Fibroblast of skin of left quadriceps (primary cell): ENCODE data around the gene HOXA9.
A peak's percentile ranks its signal among the peaks of the same experiment; 100 is the strongest.

ENCODE experiments used
- DNase-seq, 2 experiments: peaks; one replicate each; pipeline ENCODE4 v3.0.0-alpha.2; 2013; ENCODE audit warnings: low read depth in 2 of 2

Gene HOXA9

GRCh38 chr7:27126596-27127327 lies 38.6 kb downstream of the HOXA9 start:
- DNase-seq, result no peak

DNA sequence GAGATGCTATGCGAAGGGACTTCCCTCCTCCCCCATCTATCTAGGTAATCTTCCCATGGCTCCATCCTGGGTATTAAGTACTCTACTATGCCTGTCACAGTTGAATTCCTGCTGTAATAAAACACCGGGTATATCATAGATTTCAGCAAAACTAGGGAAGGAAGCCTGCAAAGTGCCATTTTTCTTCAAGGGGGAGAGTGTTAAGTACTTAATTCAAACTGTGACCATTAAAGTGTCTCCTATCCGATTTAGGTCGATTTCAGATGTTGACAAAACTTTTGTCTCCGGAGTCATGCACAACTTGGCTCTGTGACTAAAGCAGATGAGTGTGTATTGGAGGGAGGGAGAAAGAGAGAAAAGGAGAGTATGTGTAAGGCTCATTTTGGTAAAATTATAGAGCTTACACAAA lies 39.3 kb downstream of the HOXA9 start:
- DNase-seq, result no peak

GRCh38 chr7:27124902-27125689 lies 40.2 kb downstream of the HOXA9 start:
- DNase-seq, result no peak

GRCh38 chr7:27124096-27124901 lies 41.0 kb downstream of the HOXA9 start:
- DNase-seq, result peak; percentile 54 to 63

- no peak for DNase-seq
Measured at GRCh38 chr7:27123477-27124053, 41.8 kb downstream of the HOXA9 start.

GRCh38 chr7:27123007-27123476 lies 42.3 kb downstream of the HOXA9 start:
- no peak for DNase-seq

DNA sequence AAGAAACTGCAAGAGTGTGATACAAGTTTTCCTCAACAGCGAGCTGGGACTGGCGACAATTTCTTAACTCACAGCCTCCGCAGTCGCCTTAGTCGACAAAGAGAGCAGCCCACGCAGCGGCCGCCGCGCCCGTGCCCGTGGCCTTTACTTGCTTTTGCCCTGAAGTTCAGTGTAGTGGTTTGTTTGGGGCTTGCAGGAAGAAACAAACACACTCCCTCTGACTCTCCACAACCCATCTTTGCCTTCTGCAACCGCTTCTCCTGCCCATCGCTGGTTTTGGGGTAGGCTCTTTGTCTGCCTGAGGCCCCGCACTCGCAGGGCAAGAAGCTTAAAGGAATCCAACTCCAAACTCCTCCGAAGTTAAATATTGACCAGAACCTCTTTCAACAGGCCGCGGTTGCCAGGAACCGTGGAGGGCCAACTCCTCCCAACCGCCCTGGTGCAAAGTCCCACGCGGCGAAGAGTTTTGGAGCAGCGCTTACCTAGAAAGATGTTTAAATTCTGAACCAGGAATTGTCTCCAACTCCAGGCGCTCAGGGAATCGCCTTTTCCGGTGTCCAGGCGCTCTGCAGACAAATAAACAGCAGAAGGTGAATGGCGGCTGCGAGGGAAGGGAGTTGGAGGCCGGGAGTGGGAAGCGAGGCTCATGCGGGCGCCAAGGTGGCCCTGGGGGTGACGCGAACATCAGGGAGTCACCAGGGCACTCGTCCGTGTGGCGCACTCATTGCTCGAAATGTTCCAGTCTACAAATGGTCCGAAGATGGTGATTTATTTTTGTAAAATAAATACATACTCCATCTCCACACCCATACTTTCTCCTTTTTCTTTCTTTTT lies 43.0 kb downstream of the HOXA9 start:
- no peak for DNase-seq

GRCh38 chr7:27121684-27122076 lies 43.7 kb downstream of the HOXA9 start:
- no peak for DNase-seq

DNA sequence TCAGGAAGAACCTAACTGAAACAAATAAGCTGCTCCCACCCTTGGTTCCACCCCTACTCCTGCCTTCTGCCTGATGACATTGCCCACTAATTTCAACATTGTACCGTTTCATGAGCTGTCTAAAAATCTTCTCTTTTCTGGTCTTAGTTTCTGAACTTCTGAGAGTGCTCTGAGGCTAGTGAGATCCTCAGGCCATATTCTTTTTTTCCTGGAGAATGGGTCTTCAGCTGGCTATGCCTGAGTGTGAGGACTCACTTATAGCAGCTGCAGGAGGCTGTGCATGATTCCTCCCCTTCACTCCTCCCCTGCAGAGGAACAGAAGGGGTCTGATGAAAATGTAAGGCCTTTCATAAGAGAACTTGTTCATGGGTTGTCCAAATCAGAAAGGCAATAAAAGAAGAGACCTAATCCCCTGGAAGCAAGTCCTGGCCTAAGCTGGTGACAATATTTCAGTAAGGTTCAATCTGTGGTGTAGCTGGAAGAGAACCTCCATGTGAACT lies 45.9 kb downstream of the HOXA9 start:
- DNase-seq, result no peak

DNA sequence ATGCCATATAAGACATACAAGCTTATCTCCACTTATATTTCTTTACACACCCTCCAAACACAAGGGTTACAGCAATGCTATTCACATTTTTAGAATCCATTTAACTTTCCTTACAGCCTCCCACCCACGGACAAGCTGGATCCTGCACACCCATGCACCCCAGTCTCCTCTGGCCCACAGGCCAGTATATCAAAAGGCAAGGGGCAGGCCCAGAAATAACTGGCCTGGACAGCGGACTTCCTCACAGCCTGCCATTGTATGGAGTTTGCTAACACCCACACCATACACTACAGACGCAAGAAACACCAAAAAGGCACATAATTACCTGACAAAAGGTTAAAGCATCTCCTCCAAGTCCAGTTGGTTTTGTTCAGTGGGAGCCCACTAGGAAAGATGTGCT lies 46.8 kb downstream of the HOXA9 start:
- no peak for DNase-seq

DNA sequence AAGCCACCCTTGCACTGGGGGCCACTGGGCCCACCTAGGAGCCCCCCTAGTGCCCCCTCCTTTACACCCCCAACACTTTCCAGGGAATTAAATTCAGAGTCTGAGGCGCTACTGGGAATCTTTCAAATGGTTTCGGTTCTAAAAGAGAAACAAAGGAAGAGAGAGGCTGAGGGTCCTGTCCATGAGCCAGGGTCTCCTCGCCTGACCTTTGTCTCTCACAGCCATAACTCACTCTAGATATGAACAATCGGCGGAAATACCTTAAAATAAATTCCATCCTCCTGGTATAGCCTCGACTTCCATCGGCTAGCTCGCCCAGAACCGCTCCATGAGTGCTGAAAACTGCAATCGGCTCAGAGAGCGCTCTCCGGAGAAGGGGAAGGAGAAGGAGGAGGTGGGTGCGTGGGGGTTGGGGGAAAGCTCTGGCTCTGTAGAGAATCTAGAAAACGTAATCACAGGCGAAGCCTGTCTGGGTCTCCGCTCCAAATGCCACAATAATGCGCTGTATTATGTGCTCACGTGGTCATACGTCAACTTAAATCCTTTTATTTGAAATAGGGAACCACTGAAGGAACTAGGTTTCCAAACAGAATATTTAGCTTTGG lies 47.3 kb downstream of the HOXA9 start:
- no peak for DNase-seq

GRCh38 chr7:27116962-27117886 lies 48.1 kb downstream of the HOXA9 start:
- no peak for DNase-seq

- DNase-seq, result no peak
Measured at GRCh38 chr7:27116031-27116961, 49.0 kb downstream of the HOXA9 start.

DNA sequence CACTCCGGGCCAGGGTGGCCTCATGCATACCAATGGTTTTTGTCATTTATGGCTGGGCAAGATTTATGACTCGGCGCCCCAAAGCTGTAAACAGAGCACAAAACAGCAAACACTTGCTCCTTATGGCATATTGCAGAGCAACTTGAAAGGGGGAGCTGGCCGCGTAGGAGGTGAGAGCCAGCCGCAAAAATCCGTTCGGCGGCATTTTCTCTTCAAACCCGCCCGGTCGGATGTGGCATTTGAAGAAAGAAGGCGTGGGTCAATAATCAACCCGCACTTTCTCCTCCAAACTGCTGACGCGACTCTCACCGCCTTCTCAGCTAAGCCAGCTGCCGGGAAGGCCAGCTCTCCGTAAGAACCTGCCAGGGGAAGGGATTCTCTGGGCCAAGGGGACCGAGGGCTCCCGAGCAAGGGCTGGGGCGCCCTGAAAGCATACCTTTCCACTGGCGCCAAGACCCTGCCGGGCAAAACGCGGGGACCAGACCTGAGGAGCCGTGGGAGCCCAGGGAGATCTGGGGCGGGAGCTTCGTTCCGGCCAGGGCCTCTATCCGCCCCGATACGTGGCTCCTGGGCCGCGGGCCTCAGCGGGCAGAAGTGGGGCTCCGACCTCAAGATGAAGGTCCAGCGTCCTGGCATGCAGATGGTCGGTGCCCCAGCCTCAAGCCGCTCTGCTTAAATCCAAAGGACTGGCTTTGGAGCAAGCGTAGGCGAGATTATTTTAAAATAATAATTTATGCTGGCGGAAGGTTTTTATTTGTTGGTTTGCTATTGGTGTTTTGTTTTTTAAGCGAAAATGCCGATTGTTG lies 49.9 kb downstream of the HOXA9 start:
- DNase-seq, result no peak

DNA sequence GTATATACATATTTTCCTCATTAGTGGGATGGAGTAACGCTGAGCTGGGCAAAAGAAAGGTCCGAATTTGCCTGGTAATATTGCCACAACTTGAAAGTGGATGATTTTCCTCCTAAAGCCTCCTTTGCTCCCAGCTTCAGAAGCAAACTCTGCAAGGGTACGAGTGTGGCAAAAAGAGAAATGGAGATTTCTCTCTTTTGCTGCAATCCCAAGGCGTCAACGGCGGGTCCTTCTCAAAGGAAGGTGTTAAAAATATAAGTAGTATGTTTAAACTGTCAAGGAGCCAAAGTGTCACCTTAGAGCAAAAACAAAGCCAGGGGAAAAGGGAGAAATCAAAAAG lies 50.5 kb downstream of the HOXA9 start:
- no peak for DNase-seq

DNA sequence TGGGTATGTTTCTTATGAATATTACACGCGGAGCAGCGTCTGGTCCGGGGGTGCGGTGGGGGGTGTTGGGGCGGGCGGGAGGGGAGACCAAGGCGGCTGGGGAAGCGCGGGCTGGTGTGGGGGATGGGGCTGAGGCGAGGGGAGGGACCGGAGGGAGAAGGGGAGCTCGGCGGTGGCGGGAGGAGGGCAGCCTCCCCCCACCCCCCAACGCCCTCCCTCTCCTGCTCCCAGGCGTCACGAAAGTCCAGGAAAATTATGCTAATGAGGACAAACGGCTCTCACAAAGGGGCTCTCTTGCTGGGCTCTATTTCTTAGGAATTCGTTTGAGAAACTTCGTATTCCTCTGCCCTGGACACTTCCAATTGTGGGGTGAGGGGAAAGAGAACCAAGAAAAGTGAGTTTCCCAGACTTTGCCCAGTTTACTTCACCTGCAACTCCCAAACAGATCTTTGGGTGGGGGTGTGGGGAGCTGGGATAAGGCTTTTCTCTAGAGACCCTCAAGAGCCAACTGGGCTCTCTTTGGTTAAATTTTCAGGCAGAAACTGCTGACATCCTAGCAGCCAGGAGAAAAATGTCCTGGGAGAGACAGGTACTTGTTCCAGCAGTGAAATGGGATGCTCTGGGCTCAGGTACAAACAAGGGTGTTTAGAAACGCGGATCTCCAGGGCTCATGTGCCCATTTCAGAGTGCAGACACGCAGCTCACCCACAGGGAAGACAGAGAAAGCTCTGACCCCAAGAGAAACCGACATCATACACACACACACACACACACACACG lies 51.2 kb downstream of the HOXA9 start:
- no peak for DNase-seq
